Measurements from ENCODE around the gene HEXA. TPM values are rescaled to one million over a fixed set of nuclear protein-coding genes. Genes with fewer than 3 reads are reported as not detected.

Gene HEXA
- total RNA-seq, 4 donors from 2014 or later: 104 to 140 (median 111) TPM

DNA sequence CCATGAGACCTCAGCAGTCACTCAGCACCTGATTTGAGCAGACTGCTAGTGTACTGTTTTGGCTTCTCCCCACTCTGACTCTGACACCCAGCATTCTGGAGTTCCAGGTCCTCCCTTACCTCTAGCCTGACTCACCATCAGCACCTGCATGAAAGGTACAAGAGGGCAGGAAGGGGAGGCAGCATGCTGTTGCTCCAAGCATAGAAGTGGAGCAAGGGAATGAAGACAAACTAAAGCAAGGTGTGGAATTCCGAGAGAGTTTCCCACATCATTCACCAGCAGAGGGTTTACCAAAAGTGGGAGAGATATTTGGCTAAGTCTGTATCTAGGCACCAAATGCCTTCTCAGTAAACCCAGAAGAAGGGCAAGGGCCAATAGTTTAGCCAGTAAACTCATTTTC is 21.3 kb downstream of the HEXA start:
- WGBS, 2 donors: 88 to 96% methylated on average over 1 of the region's 1 CpG
- H3K9me3 ChIP-seq: no peaks in the 10 kb centered on the region
- H3K36me3 ChIP-seq: peaks cover 53 to 55% of the 10 kb centered on the region in 2 donors
- H3K4me3 ChIP-seq (replicated peaks in 1 of 3): no peak overlapping the region
- H3K27me3 ChIP-seq: no peaks in the 10 kb centered on the region
- DNase-seq: no peak
- peaks cover 0 to 16% of the 10 kb centered on the region in 2 donors for H3K4me1 ChIP-seq
- TF ChIP-seq, protein P1, sequence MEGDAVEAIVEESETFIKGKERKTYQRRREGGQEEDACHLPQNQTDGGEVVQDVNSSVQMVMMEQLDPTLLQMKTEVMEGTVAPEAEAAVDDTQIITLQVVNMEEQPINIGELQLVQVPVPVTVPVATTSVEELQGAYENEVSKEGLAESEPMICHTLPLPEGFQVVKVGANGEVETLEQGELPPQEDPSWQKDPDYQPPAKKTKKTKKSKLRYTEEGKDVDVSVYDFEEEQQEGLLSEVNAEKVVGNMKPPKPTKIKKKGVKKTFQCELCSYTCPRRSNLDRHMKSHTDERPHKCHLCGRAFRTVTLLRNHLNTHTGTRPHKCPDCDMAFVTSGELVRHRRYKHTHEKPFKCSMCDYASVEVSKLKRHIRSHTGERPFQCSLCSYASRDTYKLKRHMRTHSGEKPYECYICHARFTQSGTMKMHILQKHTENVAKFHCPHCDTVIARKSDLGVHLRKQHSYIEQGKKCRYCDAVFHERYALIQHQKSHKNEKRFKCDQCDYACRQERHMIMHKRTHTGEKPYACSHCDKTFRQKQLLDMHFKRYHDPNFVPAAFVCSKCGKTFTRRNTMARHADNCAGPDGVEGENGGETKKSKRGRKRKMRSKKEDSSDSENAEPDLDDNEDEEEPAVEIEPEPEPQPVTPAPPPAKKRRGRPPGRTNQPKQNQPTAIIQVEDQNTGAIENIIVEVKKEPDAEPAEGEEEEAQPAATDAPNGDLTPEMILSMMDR (IDR thresholded peaks at IDR 0.05): no peak
- TF ChIP-seq POLR2A (IDR thresholded peaks at IDR 0.05): no peak
- intact Hi-C loops (cut with DNase I): no loop called here
- no peak overlapping the region for H3K27ac ChIP-seq

DNA sequence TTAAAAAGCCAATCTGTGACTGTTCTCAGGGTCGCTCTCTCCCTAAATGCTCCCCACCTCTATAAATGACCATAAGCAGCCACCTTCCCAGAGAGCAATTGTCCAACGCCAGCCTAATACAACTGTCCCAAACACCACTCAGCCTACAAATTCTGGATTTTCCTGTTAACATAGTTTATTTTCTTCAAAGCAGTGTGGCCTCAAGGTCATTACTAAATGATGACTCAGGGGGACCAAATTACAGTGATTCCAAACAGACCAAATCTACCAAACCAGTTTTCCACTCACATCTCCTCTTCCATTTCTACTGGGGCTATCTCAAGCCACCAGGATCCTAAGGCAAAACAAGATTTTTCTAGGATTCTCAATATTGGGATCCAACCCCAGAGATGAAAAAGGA is 22.5 kb downstream of the HEXA start:
- Histone ChIP-seq H3K27ac (no peak overlapping the region), H3K4me1 (peaks cover 0 to 5% of the 10 kb centered on the region in 2 donors), H3K9me3 (no peaks in the 10 kb centered on the region), H3K27me3 (no peaks in the 10 kb centered on the region), H3K36me3 (peaks cover 63 to 68% of the 10 kb centered on the region in 2 donors), H3K4me3 (replicated peaks in 1 of 3) (no peak overlapping the region)
- intact Hi-C loops (cut with DNase I): no loop called here
- DNase-seq: no peak
- TF ChIP-seq POLR2A (IDR thresholded peaks at IDR 0.05): no peak
- TF ChIP-seq, protein P1 (IDR thresholded peaks at IDR 0.05): no peak
- WGBS, 2 donors: 97 to 98% methylated on average over 2 of the region's 2 CpGs

DNA sequence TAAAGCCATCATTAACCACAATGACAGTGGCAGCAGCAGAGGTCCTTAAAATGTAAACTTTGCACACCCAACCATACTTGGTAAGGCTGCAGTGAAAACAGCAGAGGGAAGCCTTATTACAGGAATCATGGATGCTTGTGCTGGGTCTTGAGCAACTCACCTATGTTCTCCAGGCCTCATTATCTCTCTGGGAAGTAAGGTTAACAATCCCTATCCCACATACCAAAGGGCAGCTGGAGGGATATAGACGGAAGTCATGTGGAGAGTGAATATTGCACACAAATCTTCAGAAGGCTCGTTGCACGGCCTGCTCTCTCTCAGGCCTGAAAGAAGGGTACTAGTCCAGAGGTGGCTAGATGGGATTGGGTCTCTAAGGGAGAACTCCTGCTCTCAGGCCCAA is 30.0 kb downstream of the HEXA start:
- TF ChIP-seq, protein P1 (IDR thresholded peaks at IDR 0.05): no peak
- no peak for TF ChIP-seq POLR2A (IDR thresholded peaks at IDR 0.05)
- 90 to 96% methylated on average over 3 of the region's 3 CpGs for WGBS, 2 donors
- H3K27ac ChIP-seq: no peak overlapping the region
- no peaks in the 10 kb centered on the region for H3K9me3 ChIP-seq
- no peaks in the 10 kb centered on the region for H3K27me3 ChIP-seq
- no peak for DNase-seq
- no peak overlapping the region for H3K4me3 ChIP-seq (replicated peaks in 1 of 3)
- H3K36me3 ChIP-seq: peaks cover 68 to 74% of the 10 kb centered on the region in 2 donors
- H3K4me1 ChIP-seq: no peaks in the 10 kb centered on the region
- intact Hi-C loops (cut with DNase I): no loop called here

DNA sequence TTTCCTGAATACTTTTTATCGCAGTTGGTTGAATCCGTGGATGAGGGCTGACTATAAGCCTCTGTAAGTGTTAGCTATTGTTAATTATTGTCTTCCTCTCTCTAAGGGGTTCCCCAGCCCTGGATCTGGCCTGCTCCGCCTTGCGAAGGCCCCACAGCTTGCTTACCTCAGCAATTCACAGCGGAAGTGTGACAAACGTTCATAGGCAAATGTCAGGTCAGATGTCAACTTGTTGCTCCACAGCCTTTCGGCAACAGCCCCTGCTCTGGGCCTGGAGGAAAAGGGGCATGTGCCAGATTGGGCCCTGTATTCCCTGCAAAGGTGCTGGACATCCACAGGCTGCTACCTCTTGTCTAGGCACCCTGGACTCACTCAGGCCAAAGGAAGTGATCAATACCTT is 30.5 kb downstream of the HEXA start:
- Histone ChIP-seq H3K27me3 (no peaks in the 10 kb centered on the region), H3K27ac (no peak overlapping the region), H3K36me3 (peaks cover 62 to 68% of the 10 kb centered on the region in 2 donors), H3K4me3 (replicated peaks in 1 of 3) (no peak overlapping the region), H3K9me3 (no peaks in the 10 kb centered on the region), H3K4me1 (no peaks in the 10 kb centered on the region)
- no peak for DNase-seq
- TF ChIP-seq POLR2A (IDR thresholded peaks at IDR 0.05): no peak
- TF ChIP-seq, protein P1 (IDR thresholded peaks at IDR 0.05): no peak
- intact Hi-C loops (cut with DNase I): no loop called here
- 88 to 89% methylated on average over 7 of the region's 7 CpGs for WGBS, 2 donors

DNA sequence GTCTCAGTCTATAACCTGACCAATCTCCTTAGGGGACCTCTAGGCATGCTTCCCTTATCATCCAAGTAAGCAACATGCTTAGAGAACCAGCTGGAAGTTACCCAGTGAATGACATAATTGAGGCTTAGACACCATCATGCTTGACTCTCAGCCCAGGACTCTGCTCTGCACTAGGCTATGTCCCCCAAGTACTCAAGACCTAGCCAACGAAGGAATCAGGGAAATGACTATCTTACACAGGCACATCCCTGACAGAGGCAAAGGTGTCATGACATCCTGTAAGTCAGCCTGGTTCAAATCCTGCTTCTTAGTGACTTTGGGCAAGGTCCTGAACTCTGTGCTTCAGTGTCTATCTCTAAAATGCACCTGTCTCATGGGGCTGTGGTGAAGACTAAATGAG is 31.2 kb downstream of the HEXA start:
- 92 to 100% methylated on average over 1 of the region's 1 CpG for WGBS, 2 donors
- Histone ChIP-seq H3K27me3 (no peaks in the 10 kb centered on the region), H3K4me3 (replicated peaks in 1 of 3) (no peak overlapping the region), H3K9me3 (no peaks in the 10 kb centered on the region), H3K36me3 (peaks cover 58 to 63% of the 10 kb centered on the region in 2 donors), H3K27ac (no peak overlapping the region), H3K4me1 (no peaks in the 10 kb centered on the region)
- TF ChIP-seq, protein P1 (IDR thresholded peaks at IDR 0.05): no peak
- TF ChIP-seq POLR2A (IDR thresholded peaks at IDR 0.05): no peak
- intact Hi-C loops (cut with DNase I): no loop called here
- DNase-seq: no peak

All from thyroid gland (tissue), 4 donors.